ENCODE results near the gene LITAF.
"Not testable (repeated sequence)": the region's sequence is repeated elsewhere in the genome, so short reads cannot be mapped to it uniquely, and the experiment has no call there.

Gene LITAF

DNA sequence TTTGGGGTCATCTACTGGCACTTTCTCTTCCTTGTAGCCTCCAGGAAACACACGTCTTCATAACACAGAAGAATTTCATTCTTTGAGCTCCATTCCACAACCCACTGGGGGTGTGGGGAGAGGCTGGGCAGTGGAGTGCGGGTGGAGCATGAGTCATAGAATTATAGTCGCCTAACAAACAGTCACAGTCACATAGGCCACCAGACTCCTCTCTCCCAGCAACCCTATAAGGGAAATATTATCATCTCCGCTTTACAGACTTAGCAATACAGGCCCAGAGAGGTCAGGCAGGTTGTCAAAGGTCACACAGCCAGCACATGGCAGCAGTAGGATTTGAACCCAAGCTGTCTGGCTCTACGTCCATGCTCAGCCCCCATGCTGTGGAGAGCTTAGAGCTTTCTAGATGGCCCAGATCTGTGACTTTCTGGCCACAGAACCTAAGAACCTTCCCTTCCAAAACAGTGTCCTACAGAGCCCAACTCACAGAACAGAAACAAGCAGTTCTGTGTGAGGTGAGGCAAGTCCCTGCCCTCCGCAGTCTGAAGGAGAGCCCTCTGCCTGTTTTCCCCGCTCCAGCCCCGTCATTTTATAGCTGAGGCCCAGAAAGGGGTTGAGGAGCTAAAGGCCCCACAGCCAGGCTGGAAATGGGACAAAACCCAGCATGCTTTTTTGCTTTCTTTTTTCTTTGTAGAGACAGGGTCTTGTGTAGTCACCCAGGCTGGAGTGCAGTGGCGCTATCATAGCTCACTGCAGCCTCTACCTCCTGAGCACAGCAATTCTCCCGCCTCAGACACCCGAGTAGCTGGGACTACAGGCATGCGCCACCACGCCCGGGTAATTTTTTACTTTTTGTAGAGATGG, 10.7 kb upstream of the LITAF start:
- DNase-seq (ENCODE audit: low read depth): no peak

DNA sequence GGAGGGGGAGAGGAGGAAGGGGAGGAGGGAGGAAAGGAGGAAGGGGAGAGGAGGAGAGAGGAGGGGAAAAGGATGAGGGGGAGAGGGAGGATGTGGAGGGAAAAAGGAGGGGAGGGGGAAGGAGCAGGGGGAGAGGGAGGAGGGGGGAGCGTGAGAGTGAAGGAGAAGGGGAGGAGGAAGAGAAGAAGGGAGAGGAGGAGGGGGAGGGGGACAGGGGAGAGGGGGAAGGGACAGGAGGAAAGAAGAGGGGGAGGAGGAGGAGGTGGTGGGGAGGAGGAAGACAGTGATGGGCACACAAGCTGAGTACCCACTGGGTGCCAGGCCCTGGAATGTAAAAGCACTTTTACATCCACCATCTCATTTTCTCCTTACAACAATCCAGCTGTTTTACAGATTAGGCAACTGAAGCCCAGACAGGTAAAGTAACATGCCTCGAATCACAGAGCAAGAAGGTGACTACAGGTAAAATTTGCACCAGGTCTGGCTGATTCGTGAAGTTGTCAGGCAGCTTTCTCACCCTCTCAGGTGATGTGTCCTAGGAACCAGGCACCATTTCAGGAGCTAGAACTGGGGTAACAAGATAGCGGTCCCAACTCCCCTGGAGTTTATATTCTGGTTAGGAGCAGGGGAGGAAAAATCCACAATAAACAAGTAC, 10.0 kb upstream of the LITAF start:
- DNase-seq (ENCODE audit: low read depth): no peak

DNA sequence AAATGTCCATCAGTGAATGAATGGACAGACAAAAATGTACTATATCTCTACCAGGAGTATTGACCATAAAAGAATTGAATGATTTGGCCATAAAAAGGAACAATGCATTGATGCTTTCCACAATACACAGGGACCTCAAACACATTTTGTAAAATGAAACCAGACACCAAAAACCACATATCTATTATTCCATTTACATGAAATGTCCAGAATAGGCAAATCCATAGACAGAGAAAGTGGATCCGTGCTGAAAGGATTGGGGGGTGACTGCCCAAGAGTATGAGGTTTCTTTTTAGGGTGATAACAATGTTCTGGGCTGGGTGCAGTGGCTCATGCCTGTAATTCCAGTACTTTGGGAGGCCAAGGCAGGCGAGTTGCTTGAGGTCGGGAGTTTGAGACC, 6.9 kb upstream of the LITAF start:
- no peak for DNase-seq (ENCODE audit: low read depth)

DNA sequence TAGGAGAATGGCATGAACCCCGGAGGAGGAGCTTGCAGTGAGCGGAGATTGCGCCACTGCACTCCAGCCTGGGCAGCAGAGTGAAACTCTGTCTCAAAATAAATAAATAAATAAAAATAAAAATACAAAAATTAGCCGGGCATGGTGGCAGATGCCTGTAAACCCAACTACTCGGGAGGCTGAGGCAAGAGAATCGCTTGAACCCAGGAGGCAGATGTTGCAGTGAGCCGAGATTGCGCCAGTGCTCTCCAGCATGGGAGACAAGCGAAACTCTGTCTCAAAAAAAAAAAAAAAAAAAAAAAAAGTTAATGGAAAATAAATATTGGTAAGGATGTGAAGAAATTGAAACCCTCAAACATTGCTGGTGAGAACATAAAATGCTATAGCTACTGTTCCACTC, 6.4 kb upstream of the LITAF start:
- DNase-seq (ENCODE audit: low read depth): not testable (repeated sequence)

DNA sequence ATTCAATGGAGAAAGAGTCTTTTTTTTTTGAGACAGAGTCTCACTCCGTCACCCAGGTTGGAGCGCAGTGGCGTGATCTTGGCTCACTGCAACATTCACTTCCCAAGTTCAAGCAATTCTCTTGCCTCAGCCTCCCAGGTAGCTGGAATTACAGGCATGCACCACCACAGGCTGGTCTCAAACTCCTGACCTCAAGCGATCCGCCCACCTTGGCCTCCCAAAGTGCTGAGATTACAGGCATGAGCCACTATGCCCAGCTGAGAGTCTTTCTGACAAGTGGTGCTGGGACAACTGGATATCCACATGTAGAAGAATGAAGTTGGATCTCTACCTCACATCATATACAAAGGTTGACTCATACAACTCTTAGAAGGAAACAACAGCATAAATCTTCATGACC, 4.9 kb upstream of the LITAF start:
- DNase-seq (ENCODE audit: low read depth): not testable (repeated sequence)

DNA sequence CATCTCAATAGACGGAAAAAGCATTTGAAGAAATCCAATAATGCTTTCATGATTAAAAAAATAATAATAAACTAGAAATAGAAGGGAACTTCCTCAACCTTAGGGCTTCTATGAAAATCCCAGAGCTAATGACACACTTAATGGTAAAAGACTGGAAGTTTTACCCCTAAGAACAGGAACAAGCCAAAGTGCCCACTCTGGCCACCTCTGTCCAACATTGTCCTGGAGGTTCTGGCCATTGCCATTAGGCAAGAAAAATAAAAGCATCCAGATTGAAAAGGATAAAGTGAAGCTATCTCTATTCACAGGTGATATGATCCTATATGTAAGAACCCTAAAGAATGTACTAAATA, 2.5 kb upstream of the LITAF start:
- DNase-seq (ENCODE audit: low read depth): no peak

DNA sequence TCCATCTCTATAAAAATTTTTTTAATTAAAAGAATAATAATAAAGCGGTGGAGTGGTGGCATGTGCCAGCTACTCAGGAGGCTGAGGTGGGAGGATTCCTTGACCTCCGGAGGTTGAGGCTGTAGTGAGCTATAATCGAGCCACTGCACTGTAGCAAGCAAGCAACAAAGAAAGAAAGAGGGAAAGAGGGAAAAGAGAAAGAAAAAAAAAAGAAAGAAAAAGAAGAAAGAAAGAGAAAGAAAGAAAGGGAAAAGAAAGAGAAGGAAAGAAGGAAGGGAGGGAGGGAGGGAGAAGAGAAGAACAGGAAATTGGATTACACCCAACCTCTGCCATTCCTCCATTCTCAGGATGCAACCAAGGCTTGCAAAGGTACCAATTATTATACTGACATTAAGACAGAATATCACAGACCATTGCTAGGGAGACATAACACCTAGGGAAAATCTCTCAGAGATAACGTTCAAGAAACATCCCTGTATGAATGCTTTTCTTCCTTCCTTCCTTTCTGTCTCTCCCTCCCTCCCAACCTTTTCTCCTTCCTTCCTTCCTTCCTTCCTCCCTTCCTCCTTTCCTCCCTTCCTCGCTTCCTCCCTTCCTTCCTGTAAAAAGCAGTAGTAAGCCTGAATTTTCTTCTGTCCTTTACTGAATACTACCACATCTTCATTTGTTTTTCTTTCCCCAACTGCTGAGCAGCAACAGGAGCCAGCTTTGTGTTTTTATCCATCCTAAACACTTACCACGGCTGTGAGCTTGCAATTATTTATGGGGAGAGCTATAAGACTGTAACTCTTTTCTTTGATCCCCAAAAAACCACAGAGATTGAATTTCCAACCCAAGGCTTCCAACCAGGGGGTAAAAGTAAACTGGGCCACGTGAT, 1.8 kb upstream of the LITAF start:
- no peak for DNase-seq (ENCODE audit: low read depth)

DNA sequence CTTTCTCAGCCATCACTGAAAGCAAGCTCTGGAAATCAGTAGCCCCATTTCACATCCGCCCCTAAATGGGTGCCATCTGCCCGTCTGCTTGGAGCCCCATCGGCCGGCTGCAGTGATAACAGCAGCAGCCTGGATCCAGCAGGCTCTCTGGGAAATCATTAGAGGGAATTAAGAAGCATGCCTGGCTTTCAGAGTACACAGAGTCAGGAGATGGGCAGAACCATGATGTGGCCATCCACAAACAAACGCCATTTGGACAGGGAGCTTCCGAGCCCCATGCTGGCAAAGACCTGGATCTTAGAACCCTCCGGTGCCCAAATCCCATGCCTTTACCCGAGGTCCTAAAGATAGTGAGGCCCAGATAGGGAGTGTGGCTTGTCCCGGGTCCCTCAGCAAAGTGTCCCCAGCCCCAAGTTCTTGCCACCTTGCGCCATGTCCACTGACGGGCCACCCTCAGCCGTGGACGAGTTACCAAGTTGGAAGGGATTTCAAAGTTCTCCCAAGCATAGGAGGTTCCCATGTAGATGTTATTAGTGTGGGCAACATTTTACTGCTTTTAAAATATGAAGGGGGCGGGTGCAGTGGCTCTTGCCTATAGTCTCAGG, 1.0 kb upstream of the LITAF start:
- DNase-seq (ENCODE audit: low read depth): no peak

DNA sequence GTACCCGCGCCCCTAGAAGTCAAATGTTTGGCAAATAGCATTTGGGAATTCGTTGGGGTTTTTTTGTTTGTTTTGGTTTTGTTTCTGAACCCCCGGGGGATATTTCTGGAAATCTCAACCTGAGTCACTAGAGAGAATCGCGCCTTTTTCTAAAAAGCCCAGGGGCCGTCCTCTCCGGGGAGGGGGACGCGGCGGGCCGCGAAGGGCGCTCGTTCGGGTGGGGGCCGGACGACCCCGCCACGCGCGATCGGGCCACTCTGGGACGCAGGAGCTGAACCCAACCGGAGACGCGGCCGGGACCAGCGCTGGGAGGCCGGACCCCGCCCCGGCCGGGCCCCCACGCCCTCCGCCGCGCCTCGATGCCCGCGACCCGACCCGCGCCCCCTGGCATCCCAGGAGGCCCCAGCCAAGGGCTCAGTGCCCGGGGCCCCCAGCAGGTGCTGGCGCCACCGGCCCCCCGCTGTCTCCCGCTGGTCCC, 302 bp downstream of the LITAF start:
- DNase-seq (ENCODE audit: low read depth): peak; percentile 8

DNA sequence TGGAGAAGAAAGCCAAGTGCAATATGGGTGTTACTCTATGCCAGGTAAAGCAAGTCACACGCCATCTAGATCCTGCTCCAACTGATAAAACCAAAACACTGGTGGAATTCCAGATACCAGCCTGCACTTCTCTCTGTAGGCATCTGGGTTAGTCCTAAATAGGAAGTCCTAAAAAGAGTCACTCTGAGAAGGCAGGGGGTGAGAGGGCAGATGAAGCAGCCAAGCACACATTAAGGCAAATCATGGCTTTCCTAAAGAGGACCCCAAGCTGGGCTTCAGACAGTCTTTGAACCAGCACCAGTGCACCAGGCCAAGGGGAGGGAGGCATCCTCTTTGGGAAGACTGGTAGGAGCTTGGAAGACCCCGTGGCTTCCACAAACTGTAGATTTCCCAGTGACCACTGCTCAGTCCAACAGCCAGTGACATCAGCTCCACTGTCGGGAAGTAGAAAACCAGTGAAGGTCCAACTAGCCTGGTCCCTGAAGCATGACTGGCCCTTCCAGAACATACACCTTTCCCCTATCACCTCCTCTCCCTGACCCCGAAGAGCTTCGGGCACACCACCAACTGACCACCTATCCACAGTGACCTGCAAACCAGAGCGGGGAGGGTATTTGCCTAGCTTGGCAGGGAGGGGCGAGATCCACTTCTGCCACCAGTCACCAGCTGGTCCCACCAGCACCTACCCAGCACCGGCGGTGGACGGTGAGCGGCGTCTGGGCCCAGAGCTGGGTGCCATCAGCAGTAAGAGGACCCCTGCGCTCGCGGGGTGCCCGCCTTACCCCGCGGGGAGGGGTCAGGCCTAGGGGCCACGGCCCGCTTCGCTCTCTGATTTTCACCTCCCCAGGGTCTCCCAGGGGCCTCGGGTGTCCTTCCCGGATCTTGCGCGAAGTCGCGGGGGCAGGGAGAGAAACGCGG, 1.0 kb downstream of the LITAF start:
- DNase-seq (ENCODE audit: low read depth): peak; percentile 18

DNA sequence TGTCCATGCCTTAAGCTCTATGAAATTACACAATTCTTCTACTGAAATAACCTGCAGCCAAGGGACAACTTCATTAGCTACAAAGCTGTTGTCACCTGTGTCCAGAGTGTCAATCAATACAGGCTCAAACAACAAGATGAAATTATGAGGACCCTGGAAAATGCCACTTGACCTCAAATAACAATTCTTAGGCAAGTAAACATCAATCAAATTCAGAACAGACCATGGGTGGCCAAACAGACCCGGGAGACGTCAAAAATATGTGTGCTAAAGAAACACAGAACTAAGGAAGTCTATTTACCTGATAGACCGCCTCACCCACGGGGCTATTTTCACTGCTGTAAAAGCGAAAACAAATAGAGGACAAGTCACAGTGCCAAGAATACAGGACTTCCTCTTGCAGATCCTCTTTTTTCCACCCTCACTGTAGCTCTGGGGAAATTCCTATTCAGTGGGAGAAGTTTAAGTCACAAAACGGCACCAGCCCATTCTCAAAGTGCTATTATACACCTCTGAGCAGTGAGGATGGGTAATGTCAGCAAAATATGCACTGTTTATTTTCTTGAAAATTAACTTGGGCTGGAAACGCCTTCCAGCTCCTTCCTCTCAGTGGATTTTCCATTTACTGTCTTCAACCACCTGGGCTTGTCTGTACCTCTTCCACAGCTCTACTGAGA, 2.7 kb downstream of the LITAF start:
- DNase-seq (ENCODE audit: low read depth): no peak

DNA sequence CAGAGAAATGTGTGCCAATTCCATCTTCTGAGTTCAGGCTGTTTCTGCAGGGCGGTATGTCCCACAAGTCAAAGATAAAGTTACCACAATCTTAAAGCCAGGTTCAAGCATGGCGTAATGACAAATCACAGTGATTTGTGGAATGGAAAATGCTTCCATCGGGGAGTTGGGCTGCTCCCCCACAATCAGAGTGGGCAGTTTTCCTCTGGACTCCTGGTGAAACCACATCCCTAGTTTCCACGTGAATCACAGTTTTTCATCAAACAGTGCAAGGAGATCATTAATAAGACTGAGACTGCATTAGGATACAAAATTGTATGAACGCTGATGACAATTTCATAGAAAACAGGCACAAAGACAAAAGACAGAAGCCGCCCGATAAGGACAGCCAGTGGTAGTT, 3.6 kb downstream of the LITAF start:
- no peak for DNase-seq (ENCODE audit: low read depth)

DNA sequence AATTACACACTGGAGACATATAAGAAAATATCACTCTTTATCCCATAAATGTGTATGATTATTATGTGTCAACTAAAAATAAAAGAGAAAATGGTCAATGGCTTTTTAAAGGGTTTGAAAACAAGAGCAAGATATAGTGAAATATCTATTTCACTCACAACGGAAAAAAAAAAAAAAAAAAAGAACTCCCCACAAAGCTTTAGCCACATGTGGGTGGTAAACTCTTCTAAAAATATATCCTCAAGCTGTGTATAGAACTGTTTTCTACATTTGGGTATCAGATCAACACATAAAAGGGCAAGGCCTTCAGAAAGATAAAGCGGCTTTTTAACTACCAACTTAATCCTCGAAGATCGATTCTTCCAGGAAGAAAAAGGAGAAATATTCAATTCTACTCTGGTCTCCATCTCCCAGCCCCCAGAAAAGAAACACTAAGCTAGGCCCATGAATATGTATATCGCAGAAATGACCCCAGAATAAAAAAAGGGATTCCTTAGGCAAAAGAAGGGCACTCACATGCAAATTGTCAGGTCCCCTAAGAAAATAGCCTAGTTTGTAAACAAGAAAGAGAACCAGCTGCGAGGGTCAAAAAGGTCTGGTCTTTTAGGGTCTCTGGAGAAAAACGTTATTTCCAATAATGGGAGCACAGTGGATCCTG, 4.4 kb downstream of the LITAF start:
- DNase-seq (ENCODE audit: low read depth): no peak

DNA sequence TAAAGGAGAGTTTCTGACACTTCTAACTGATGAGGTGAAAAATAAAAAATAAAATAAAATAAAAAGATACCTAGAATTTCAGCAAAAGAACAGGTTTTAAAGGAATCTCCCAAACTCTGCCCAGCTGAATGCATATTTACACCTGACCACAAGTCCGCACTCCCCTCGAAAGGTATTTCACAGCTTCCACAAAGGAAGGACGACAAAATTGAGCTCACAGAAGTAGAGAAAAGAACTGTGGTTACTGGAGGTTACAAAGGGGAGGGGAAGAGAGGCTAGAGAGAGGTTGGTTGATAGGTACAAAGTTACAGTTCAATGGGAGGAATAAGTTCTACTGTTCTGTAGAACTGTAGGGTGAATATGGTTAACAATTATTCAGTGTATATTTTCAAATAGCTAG, 5.0 kb downstream of the LITAF start:
- no peak for DNase-seq (ENCODE audit: low read depth)

DNA sequence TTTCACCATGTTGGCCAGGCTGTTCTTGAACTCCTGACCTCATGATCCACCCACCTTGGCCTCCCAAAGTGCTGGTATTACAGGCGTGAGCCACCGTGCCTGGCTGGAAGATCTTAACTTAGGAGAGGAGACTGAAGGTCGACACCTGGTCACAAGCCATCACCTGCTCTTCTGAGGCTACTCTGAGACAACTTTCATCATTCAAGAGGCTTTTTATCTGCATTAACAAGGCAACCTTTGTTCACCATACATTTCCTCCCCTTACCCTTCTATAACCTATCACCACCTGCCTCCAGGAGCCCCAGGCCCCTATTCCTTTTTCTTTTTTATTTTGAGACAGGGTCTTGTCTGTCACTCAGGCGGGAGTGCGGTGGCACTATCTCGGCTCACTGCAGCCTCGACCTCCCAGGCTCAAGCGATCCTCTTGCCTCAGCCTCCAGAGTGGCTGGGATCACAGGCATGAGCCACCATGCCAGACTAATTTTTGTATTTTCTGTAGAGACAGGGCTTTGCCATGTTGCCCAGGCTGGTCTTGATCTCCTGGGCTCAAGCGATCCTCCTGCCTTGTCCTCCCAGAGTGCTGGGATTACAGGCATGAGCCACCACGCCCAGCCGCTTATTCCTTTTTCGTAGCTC, 6.2 kb downstream of the LITAF start:
- no peak for DNase-seq (ENCODE audit: low read depth)

DNA sequence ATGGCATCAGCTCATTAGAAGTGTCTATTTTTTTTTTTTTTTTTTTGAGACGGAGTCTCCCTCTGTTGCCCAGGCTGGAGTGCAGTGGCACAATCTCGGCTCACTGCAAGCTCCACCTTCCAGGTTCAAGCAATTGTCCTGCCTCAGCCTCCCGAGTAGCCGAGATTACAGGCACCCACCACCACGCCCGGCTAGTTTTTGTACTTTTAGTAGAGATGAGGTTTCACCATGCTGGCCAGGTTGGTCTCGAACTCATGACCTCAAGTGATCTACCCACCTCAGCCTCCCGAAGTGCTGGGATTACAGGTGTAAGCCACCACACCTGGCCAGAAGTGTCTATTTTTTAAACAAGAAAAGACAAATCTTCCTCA, 9.4 kb downstream of the LITAF start:
- not testable (repeated sequence) for DNase-seq (ENCODE audit: low read depth)

DNA sequence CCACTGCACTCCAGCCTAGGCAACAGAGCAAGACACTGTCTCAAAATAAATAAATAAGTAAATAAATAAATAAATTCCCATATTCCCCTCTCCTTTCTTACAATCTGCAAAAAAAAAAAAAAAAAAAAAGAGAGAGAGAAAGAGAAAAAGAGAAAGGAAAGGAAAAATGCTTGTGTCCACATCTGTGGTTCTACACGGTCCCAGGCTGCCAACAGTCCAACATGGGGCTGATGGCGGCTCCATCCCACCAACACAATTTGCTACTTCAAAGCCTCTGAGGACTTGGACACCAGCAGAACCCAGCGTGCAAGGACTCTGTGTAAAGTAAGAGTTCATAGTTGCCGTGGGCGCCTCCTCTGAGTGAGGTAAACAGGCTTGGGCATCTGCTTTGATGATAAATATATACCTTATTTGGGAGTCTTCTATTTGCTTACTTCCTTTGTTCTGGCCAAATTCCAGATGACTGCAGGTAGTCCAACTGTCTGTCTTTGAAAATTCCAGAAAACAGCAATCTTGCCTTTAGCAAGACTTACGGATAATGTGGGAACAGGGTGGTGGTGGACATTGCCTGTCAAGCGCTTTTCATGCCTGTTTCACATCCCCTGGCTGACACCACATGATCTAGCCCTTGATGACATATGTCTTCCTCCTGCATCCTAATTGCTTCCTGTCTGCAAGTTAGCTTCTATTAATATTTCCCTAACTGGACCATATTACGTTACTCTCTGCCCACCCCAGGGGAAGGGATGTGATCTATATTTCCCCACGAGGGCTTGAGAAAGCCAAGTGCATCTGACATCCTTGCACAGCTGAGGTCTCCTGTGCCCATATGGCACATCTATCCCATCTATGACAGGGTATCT, 10.1 kb downstream of the LITAF start:
- DNase-seq (ENCODE audit: low read depth): no peak

DNA sequence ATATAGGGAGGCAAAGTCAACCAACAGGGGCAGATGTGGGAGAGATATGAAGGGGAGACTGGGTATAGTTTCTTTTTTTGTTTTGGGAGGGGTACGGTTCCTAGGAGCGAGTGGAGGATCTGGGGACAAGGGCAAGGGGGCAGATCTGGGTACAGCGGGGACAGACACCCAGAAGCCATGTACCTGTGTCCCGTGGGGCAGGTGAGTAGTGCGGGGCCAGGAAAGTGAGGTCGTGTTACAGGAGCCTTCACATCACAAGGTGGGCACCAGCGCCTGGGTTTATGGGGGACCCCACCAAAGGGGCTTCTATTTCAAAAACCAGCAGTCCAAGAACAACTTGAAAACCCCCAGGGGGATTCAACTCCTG, 11.5 kb downstream of the LITAF start:
- DNase-seq (ENCODE audit: low read depth): no peak

Data from activated T-helper 9 cell treated with anti-CD3 and anti-CD28 coated beads, Interleukin-2, amount 50 U/mL, for 16 hours (primary cell).